GM12878 (cell line): ENCODE results near the gene FOXK1. TPM values are rescaled to one million over a fixed set of nuclear protein-coding genes. Genes with fewer than 3 reads are reported as not detected.

ENCODE experiments used
- E4F1 ChIP-seq: fragments of 450-650 bp; IDR thresholded peaks from 2 replicates; pipeline ENCODE4 v1.6.1; 2018; ENCODE audit warnings: borderline replicate concordance, mild to moderate bottlenecking; ENCODE audit not compliant: partially characterized antibody
- EZH2 ChIP-seq: IDR thresholded peaks from 2 replicates; pipeline ENCODE4 v1.6.1; 2012; ENCODE audit warnings: low read depth, mild to moderate bottlenecking, control low read depth, inconsistent platforms, low read length, borderline replicate concordance; ENCODE audit not compliant: control insufficient read depth
- JUND ChIP-seq: IDR thresholded peaks from 2 replicates; pipeline ENCODE4 v1.6.1; 2012; ENCODE audit warnings: low read depth, mild to moderate bottlenecking, low read length, improper control_type of control experiment, moderate library complexity
- MEF2B ChIP-seq: fragments of 450-650 bp; IDR thresholded peaks from 2 replicates; pipeline ENCODE4 v1.6.1; 2018; ENCODE audit warnings: mild to moderate bottlenecking, moderate library complexity; ENCODE audit not compliant: partially characterized antibody, poor library complexity, severe bottlenecking
- MYB ChIP-seq: fragments of 150-350 bp; IDR thresholded peaks from 2 replicates; pipeline ENCODE4 v1.6.1; 2014; ENCODE audit warnings: mild to moderate bottlenecking, low read depth, low read length, borderline replicate concordance
- RAD51 ChIP-seq: fragments of 450-650 bp; IDR thresholded peaks from 2 replicates; pipeline ENCODE4 v1.6.1; 2016; ENCODE audit warnings: moderate library complexity, mild to moderate bottlenecking, inconsistent platforms
- RELA ChIP-seq: fragments of 450-650 bp; IDR thresholded peaks from 2 replicates; pipeline ENCODE4 v1.8.0; 2014; ENCODE audit warnings: borderline replicate concordance; ENCODE audit not compliant: partially characterized antibody
- RUNX3 ChIP-seq: IDR thresholded peaks from 2 replicates; pipeline ENCODE4 v1.6.1; 2012; ENCODE audit warnings: low read length, inconsistent platforms
- SPI1 ChIP-seq: IDR thresholded peaks from 2 replicates; pipeline ENCODE4 v1.6.1; 2011; ENCODE audit warnings: low read depth, mild to moderate bottlenecking, low read length, moderate library complexity, borderline replicate concordance; ENCODE audit not compliant: insufficient read depth
- YY1 ChIP-seq: IDR thresholded peaks from 2 replicates; pipeline ENCODE4 v1.6.1; 2011; ENCODE audit warnings: low read depth, mild to moderate bottlenecking, low read length
- polyA plus RNA-seq, 11 experiments: library from polyadenylated mRNA; depleted of rRNA in 4 of 11; unstranded in 6 of 11; stranded (reverse) in 5 of 11; fragments of >200 nt; fragmentation: Nextera tagmentation in 4 of 11; fragmentation: Illumina TruSeq in 1 of 11; extraction: Ambion mirVana in 4 of 11; extraction: Trizol in 1 of 11; gene quantifications; 1 replicate in 1 of 11; 2 replicates in 10 of 11; pipeline versions ENCODE4 v1.2.1 to v1.2.3, GENCODE V29; 2011 to 2016; ENCODE audit warnings: inconsistent platforms in 2 of 11, missing spikeins in 2 of 11, low read depth in 1 of 11
- total RNA-seq, 4 experiments: library from RNA; depleted of rRNA in 3 of 4; stranded (reverse); fragments of >200 nt in 3 of 4; fragmentation: Illumina TruSeq in 1 of 4; extraction: Trizol in 1 of 4; gene quantifications; 2 replicates each; pipeline versions ENCODE4 v1.2.1 to v1.2.3, GENCODE V29; 2013 to 2021

Gene FOXK1
- total and polyA plus RNA-seq, 10 of the 15 experiments (the other 5 are each of a cell fraction or from before 2014, with no cell fraction given), result 0.24 to 31.8 (median 4.5) TPM

DNA sequence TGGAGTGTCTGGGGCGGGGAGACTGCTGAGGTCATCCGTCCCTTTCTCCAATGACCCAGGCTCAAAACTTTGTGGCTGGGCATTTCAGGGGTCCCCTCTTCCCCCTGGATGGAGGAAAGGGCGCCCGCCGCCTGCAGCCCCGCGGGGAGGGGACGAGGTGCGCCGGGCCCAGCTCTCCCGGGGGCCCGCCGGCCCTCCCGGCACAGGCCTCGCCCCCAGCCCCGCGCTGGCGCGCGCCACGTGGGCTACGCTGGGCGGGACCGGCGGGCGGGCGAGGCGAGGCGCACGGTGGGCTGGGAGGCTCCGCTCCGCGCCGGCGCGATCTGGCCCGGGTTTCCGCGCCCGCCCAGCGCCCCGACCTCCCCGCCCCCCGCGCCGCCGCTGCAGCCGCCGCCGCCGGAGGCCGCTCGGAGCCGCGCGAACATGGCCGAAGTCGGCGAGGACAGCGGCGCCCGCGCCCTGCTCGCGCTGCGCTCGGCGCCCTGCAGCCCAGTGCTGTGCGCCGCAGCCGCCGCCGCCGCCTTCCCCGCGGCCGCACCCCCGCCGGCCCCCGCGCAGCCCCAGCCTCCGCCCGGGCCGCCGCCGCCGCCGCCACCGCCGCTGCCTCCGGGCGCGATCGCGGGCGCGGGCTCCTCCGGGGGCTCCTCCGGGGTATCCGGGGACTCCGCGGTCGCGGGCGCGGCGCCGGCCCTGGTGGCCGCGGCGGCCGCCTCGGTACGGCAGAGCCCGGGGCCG, at the start of gene FOXK1 (continued):
- TF ChIP-seq MYB (no peak), E4F1 (no peak), RAD51 (no peak), MEF2B (no peak), JUND (no peak), EZH2 (no peak), RELA (peak; percentile 9), RUNX3 (no peak), YY1 (peak; percentile 90), SPI1 (no peak)
